WTC11 (cell line): ENCODE results near the gene TMOD3. TPM values are rescaled to one million over a fixed set of nuclear protein-coding genes. Genes with fewer than 3 reads are reported as not detected.

Experiments
- ATAC-seq: fragments of 200-7000 bp; cut with Tn5 transposase; 2 replicates; pipeline ENCODE4 v1.10.0; 2021; ENCODE audit warnings: mild to moderate bottlenecking, moderate library complexity
- CTCF ChIA-PET: fragments of 300-600 bp; sonication (Branson Sonifier 250); formaldehyde crosslinking; loops from one replicate; lab custom pipeline; 2021; ENCODE audit warnings: antibody characterized with exemption; lab: Charles Lee
- POLR2A ChIA-PET: fragments of 350-600 bp; sonication (Branson Sonifier 250); formaldehyde crosslinking; loops from one replicate; lab custom pipeline; 2021; ENCODE audit warnings: antibody characterized with exemption; lab: Charles Lee
- DNase-seq: peaks from one replicate; pipeline ENCODE4 v3.0.0; 2021; ENCODE audit warnings: low spot score
- H3K27ac Mint-ChIP-seq: 2 replicates; pipeline ENCODE4 v1.8.0; 2021; ENCODE audit warnings: mixed read lengths
- H3K27me3 Mint-ChIP-seq: 2 replicates; pipeline ENCODE4 v1.8.0; 2021; ENCODE audit warnings: low read depth, mild to moderate bottlenecking, moderate library complexity, mixed read lengths
- H3K36me3 Mint-ChIP-seq: 2 replicates; pipeline ENCODE4 v1.8.0; 2021; ENCODE audit warnings: mixed read lengths
- H3K4me1 Mint-ChIP-seq: 2 replicates; pipeline ENCODE4 v1.8.0; 2022; ENCODE audit warnings: mixed read lengths
- H3K4me3 Mint-ChIP-seq: 2 replicates; pipeline ENCODE4 v1.8.0; 2021; ENCODE audit warnings: mild to moderate bottlenecking, moderate library complexity, mixed read lengths
- H3K9me3 Mint-ChIP-seq: 2 replicates; pipeline ENCODE4 v1.8.0; 2021; ENCODE audit warnings: mixed read lengths
- ATF1 ChIP-seq: sonication (generic); formaldehyde crosslinking; IDR thresholded peaks from 2 replicates; pipeline ENCODE4 v1.8.1; 2023; ENCODE audit warnings: mild to moderate bottlenecking, moderate library complexity, missing genetic modification reagents
- CBFB ChIP-seq: sonication (generic); formaldehyde crosslinking; IDR thresholded peaks from 2 replicates; pipeline ENCODE4 v1.8.1; 2022; ENCODE audit warnings: mild to moderate bottlenecking, low read depth, missing genetic modification reagents
- CREB1 ChIP-seq: sonication (generic); formaldehyde crosslinking; IDR thresholded peaks from 2 replicates; pipeline ENCODE4 v1.8.0; 2023; ENCODE audit warnings: mild to moderate bottlenecking, missing genetic modification reagents
- CREM ChIP-seq: sonication (generic); formaldehyde crosslinking; IDR thresholded peaks from 2 replicates; pipeline ENCODE4 v1.8.1; 2022; ENCODE audit warnings: mild to moderate bottlenecking, missing genetic modification reagents, moderate library complexity
- ELF4 ChIP-seq: sonication (generic); formaldehyde crosslinking; IDR thresholded peaks from 2 replicates; pipeline ENCODE4 v1.8.1; 2022; ENCODE audit warnings: low read depth, mild to moderate bottlenecking, moderate library complexity, missing genetic modification reagents
- FOXK1 ChIP-seq: sonication (generic); formaldehyde crosslinking; IDR thresholded peaks from 2 replicates; pipeline ENCODE4 v1.8.0; 2022; ENCODE audit warnings: mild to moderate bottlenecking, moderate library complexity, missing genetic modification reagents
- FOXP1 ChIP-seq: sonication (generic); formaldehyde crosslinking; IDR thresholded peaks from 2 replicates; pipeline ENCODE4 v1.8.0; 2022; ENCODE audit warnings: missing genetic modification reagents, mild to moderate bottlenecking, moderate library complexity, borderline replicate concordance
- JUN ChIP-seq: sonication (generic); formaldehyde crosslinking; IDR thresholded peaks from 2 replicates; pipeline ENCODE4 v1.8.0; 2023; ENCODE audit warnings: mild to moderate bottlenecking, missing genetic modification reagents
- KAT7 ChIP-seq: sonication (generic); formaldehyde crosslinking; IDR thresholded peaks from 2 replicates; pipeline ENCODE4 v1.8.1; 2023; ENCODE audit warnings: missing genetic modification reagents, mild to moderate bottlenecking, borderline replicate concordance
- MYBL2 ChIP-seq: sonication (generic); formaldehyde crosslinking; IDR thresholded peaks from 2 replicates; pipeline ENCODE4 v1.8.1; 2023; ENCODE audit warnings: mild to moderate bottlenecking, moderate library complexity, missing genetic modification reagents
- NFYB ChIP-seq: sonication (generic); formaldehyde crosslinking; conservative IDR thresholded peaks from 2 replicates; pipeline ENCODE4 v1.8.0; 2022; ENCODE audit warnings: low read depth, missing genetic modification reagents
- OVOL2 ChIP-seq: fragments of 250-450 bp; sonication (Bioruptor Pico); IDR thresholded peaks from 2 replicates; pipeline ENCODE4 v1.9.0; 2021; ENCODE audit warnings: mild to moderate bottlenecking, borderline replicate concordance
- SMAD3 ChIP-seq: sonication (generic); formaldehyde crosslinking; IDR thresholded peaks from 2 replicates; pipeline ENCODE4 v1.8.0; 2022; ENCODE audit warnings: missing genetic modification reagents, mild to moderate bottlenecking, borderline replicate concordance
- SP1 ChIP-seq: sonication (generic); formaldehyde crosslinking; conservative IDR thresholded peaks from 2 replicates; pipeline ENCODE4 v1.8.1; 2022; ENCODE audit warnings: missing genetic modification reagents
- TEAD1 ChIP-seq: sonication (generic); formaldehyde crosslinking; IDR thresholded peaks from 2 replicates; pipeline ENCODE4 v1.8.0; 2022; ENCODE audit warnings: mild to moderate bottlenecking, missing genetic modification reagents
- ZNF423 ChIP-seq: fragments of 250-450 bp; sonication (Bioruptor Pico); IDR thresholded peaks from 2 replicates; pipeline ENCODE4 v2.1.2; 2022; ENCODE audit warnings: mild to moderate bottlenecking, moderate library complexity
- ZNF671 ChIP-seq: fragments of 250-450 bp; sonication (Bioruptor Pico); IDR thresholded peaks from 2 replicates; pipeline ENCODE4 v1.8.0; 2021; ENCODE audit warnings: mild to moderate bottlenecking
- total RNA-seq: library from RNA; stranded (reverse); gene quantifications from 3 replicates; pipeline ENCODE4 v1.2.3, GENCODE V29; 2021
- TF ChIP-seq, protein P1 (sequence below): fragments of 200-600 bp; IDR thresholded peaks from 2 replicates; pipeline ENCODE4 v1.8.0; 2022; ENCODE audit warnings: antibody characterized with exemption
- TF ChIP-seq, protein P2 (sequence below): fragments of 250-450 bp; sonication (Bioruptor Pico); IDR thresholded peaks from 2 replicates; pipeline ENCODE4 v1.9.0; 2021; ENCODE audit warnings: mild to moderate bottlenecking, borderline replicate concordance
- TF ChIP-seq, protein P3 (sequence below): sonication (generic); formaldehyde crosslinking; IDR thresholded peaks from 2 replicates; pipeline ENCODE4 v1.8.1; 2023; ENCODE audit warnings: mild to moderate bottlenecking, missing genetic modification reagents, moderate library complexity
- TF ChIP-seq, protein P4 (sequence below): sonication (generic); formaldehyde crosslinking; IDR thresholded peaks from 2 replicates; pipeline ENCODE4 v1.8.0; 2023; ENCODE audit warnings: missing genetic modification reagents
- TF ChIP-seq, protein P5 (sequence below): fragments of 250-450 bp; sonication (Bioruptor Pico); IDR thresholded peaks from 2 replicates; pipeline ENCODE4 v1.9.0; 2021; ENCODE audit warnings: mild to moderate bottlenecking
- TF ChIP-seq, protein P6 (sequence below): fragments of 250-450 bp; sonication (Bioruptor Pico); IDR thresholded peaks from 2 replicates; pipeline ENCODE4 v2.1.2; 2022; ENCODE audit warnings: mild to moderate bottlenecking, moderate library complexity
- TF ChIP-seq, protein P7 (sequence below): sonication (generic); formaldehyde crosslinking; IDR thresholded peaks from 2 replicates; pipeline ENCODE4 v1.8.1; 2023; ENCODE audit warnings: mild to moderate bottlenecking, missing genetic modification reagents
- TF ChIP-seq, protein P8 (sequence below): sonication (generic); formaldehyde crosslinking; conservative IDR thresholded peaks from 2 replicates; pipeline ENCODE4 v1.8.1; 2022; ENCODE audit warnings: mild to moderate bottlenecking, missing genetic modification reagents

TMOD3 gene
- total RNA-seq, 1 experiment from 2014 or later: 40.6 TPM

DNA sequence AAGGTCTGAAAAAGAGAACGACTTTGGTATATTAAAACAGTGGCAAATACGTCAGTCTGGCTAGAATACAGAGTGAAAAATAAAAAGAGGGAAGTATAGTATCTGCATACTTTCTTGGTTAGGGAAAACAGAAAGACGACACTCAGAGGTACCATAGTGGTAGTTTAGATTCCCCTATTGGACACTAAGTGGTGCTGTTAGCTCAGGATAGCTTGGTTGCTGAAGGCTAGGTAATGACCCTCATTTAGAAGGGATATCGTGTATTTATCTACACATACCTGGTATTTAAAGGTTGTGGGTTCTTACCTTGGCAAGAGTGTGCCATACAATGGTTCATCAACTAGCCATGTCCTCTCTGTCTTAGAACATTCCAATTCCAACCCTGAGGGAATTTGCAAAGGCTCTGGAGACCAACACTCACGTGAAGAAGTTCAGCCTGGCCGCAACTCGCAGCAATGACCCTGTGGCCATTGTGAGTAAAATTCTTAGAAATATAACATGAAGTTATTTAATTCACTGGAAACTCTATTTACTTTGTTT is 47.0 kb upstream of the TMOD3 start:
- no peak for TF ChIP-seq MYBL2 (CRISPR knock-in tag)
- no peak for TF ChIP-seq CREB1
- no peak for TF ChIP-seq SP1 (CRISPR knock-in tag)
- TF ChIP-seq ATF1: no peak
- TF ChIP-seq ZNF423 (CRISPR knock-in tag): no peak
- TF ChIP-seq, protein P1, sequence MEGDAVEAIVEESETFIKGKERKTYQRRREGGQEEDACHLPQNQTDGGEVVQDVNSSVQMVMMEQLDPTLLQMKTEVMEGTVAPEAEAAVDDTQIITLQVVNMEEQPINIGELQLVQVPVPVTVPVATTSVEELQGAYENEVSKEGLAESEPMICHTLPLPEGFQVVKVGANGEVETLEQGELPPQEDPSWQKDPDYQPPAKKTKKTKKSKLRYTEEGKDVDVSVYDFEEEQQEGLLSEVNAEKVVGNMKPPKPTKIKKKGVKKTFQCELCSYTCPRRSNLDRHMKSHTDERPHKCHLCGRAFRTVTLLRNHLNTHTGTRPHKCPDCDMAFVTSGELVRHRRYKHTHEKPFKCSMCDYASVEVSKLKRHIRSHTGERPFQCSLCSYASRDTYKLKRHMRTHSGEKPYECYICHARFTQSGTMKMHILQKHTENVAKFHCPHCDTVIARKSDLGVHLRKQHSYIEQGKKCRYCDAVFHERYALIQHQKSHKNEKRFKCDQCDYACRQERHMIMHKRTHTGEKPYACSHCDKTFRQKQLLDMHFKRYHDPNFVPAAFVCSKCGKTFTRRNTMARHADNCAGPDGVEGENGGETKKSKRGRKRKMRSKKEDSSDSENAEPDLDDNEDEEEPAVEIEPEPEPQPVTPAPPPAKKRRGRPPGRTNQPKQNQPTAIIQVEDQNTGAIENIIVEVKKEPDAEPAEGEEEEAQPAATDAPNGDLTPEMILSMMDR: peak; percentile 23
- no peak for TF ChIP-seq FOXP1
- no peak for TF ChIP-seq ZNF671 (CRISPR knock-in tag)
- POLR2A ChIA-PET: no interaction called here
- peak; percentile 92 for ATAC-seq
- CTCF ChIA-PET: interaction anchor here (0.6 to 1.3 kb wide), 5 partner anchors 123 to 297 kb away, joined by 3 to 9 read pairs (median 3); no protein-coding TSS in a partner anchor
- Mint-ChIP-seq H3K36me3 (no peaks in the 10 kb centered on the region; the same call in none of the 2 replicates), H3K27me3 (no peaks in the 10 kb centered on the region), H3K4me1 (peaks cover 11% of the 10 kb centered on the region), H3K27ac (no peak overlapping the region), H3K9me3 (peaks cover 3% of the 10 kb centered on the region; the same call in 1 of the 2 replicates), H3K4me3 (no peak overlapping the region)
- DNase-seq: no peak

DNA sequence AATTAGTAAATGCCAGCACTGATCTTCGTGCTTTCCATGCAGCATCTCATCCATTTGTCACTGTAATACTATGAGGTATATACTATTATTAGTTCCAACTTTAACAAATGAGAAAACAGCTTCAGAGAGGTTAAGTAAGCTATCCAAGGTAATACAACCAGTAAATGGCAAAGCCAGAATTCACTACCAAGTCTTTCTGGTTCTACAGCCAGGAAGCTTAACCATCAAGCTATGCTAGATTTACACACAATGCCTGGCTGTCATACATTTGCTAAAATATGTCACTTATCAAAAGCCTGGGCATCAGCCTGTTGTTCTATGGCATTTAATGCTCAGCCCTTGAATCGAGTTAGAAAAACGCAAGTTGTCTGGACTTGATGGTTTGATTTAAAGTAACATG is 45.5 kb upstream of the TMOD3 start:
- POLR2A ChIA-PET: no interaction called here
- DNase-seq (no peak), ATAC-seq (no peak)
- Mint-ChIP-seq H3K27me3 (no peaks in the 10 kb centered on the region), H3K36me3 (no peaks in the 10 kb centered on the region; the same call in none of the 2 replicates), H3K27ac (no peak overlapping the region), H3K9me3 (peaks cover 3% of the 10 kb centered on the region; the same call in 1 of the 2 replicates), H3K4me1 (peaks cover 13% of the 10 kb centered on the region), H3K4me3 (no peak overlapping the region)
- CTCF ChIA-PET: interaction anchor here (1.0 to 1.2 kb wide), 2 partner anchors 133 to 294 kb away, joined by 3 to 4 read pairs; no protein-coding TSS in a partner anchor
- TF ChIP-seq, protein P2, sequence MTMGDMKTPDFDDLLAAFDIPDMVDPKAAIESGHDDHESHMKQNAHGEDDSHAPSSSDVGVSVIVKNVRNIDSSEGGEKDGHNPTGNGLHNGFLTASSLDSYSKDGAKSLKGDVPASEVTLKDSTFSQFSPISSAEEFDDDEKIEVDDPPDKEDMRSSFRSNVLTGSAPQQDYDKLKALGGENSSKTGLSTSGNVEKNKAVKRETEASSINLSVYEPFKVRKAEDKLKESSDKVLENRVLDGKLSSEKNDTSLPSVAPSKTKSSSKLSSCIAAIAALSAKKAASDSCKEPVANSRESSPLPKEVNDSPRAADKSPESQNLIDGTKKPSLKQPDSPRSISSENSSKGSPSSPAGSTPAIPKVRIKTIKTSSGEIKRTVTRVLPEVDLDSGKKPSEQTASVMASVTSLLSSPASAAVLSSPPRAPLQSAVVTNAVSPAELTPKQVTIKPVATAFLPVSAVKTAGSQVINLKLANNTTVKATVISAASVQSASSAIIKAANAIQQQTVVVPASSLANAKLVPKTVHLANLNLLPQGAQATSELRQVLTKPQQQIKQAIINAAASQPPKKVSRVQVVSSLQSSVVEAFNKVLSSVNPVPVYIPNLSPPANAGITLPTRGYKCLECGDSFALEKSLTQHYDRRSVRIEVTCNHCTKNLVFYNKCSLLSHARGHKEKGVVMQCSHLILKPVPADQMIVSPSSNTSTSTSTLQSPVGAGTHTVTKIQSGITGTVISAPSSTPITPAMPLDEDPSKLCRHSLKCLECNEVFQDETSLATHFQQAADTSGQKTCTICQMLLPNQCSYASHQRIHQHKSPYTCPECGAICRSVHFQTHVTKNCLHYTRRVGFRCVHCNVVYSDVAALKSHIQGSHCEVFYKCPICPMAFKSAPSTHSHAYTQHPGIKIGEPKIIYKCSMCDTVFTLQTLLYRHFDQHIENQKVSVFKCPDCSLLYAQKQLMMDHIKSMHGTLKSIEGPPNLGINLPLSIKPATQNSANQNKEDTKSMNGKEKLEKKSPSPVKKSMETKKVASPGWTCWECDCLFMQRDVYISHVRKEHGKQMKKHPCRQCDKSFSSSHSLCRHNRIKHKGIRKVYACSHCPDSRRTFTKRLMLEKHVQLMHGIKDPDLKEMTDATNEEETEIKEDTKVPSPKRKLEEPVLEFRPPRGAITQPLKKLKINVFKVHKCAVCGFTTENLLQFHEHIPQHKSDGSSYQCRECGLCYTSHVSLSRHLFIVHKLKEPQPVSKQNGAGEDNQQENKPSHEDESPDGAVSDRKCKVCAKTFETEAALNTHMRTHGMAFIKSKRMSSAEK: no peak
- TF ChIP-seq CREB1: no peak
- TF ChIP-seq, protein P3, sequence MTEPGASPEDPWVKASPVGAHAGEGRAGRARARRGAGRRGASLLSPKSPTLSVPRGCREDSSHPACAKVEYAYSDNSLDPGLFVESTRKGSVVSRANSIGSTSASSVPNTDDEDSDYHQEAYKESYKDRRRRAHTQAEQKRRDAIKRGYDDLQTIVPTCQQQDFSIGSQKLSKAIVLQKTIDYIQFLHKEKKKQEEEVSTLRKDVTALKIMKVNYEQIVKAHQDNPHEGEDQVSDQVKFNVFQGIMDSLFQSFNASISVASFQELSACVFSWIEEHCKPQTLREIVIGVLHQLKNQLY (CRISPR knock-in tag): no peak
- TF ChIP-seq JUN (CRISPR knock-in tag): no peak
- TF ChIP-seq, protein P4, sequence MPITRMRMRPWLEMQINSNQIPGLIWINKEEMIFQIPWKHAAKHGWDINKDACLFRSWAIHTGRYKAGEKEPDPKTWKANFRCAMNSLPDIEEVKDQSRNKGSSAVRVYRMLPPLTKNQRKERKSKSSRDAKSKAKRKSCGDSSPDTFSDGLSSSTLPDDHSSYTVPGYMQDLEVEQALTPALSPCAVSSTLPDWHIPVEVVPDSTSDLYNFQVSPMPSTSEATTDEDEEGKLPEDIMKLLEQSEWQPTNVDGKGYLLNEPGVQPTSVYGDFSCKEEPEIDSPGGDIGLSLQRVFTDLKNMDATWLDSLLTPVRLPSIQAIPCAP (CRISPR knock-in tag): no peak
- TF ChIP-seq, protein P5, sequence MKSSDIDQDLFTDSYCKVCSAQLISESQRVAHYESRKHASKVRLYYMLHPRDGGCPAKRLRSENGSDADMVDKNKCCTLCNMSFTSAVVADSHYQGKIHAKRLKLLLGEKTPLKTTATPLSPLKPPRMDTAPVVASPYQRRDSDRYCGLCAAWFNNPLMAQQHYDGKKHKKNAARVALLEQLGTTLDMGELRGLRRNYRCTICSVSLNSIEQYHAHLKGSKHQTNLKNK (CRISPR knock-in tag): no peak
- no peak for TF ChIP-seq ELF4 (CRISPR knock-in tag)
- TF ChIP-seq CREM (CRISPR knock-in tag): no peak
- no peak for TF ChIP-seq FOXK1
- TF ChIP-seq OVOL2 (CRISPR knock-in tag): no peak
- TF ChIP-seq, protein P6, sequence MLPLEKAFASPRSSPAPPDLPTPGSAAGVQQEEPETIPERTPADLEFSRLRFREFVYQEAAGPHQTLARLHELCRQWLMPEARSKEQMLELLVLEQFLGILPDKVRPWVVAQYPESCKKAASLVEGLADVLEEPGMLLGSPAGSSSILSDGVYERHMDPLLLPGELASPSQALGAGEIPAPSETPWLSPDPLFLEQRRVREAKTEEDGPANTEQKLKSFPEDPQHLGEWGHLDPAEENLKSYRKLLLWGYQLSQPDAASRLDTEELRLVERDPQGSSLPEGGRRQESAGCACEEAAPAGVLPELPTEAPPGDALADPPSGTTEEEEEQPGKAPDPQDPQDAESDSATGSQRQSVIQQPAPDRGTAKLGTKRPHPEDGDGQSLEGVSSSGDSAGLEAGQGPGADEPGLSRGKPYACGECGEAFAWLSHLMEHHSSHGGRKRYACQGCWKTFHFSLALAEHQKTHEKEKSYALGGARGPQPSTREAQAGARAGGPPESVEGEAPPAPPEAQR (CRISPR knock-in tag): no peak
- TF ChIP-seq, protein P7, sequence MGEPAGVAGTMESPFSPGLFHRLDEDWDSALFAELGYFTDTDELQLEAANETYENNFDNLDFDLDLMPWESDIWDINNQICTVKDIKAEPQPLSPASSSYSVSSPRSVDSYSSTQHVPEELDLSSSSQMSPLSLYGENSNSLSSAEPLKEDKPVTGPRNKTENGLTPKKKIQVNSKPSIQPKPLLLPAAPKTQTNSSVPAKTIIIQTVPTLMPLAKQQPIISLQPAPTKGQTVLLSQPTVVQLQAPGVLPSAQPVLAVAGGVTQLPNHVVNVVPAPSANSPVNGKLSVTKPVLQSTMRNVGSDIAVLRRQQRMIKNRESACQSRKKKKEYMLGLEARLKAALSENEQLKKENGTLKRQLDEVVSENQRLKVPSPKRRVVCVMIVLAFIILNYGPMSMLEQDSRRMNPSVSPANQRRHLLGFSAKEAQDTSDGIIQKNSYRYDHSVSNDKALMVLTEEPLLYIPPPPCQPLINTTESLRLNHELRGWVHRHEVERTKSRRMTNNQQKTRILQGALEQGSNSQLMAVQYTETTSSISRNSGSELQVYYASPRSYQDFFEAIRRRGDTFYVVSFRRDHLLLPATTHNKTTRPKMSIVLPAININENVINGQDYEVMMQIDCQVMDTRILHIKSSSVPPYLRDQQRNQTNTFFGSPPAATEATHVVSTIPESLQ (CRISPR knock-in tag): no peak
- TF ChIP-seq TEAD1 (CRISPR knock-in tag): no peak
- TF ChIP-seq, protein P8, sequence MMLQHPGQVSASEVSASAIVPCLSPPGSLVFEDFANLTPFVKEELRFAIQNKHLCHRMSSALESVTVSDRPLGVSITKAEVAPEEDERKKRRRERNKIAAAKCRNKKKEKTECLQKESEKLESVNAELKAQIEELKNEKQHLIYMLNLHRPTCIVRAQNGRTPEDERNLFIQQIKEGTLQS (CRISPR knock-in tag): no peak
- TF ChIP-seq KAT7 (CRISPR knock-in tag): no peak
- TF ChIP-seq CBFB (CRISPR knock-in tag): no peak
- no peak for TF ChIP-seq SMAD3 (CRISPR knock-in tag)
- TF ChIP-seq NFYB: no peak
